ENCODE data around the gene SMC1B. TPM values are rescaled to one million over a fixed set of nuclear protein-coding genes. Genes with fewer than 3 reads are reported as not detected.

The SMC1B gene
- total and polyA plus RNA-seq, 2 of the 8 experiments (the other 6 are each of a cell fraction or from before 2014, with no cell fraction given), result 0.02 TPM; not detected in 1

- Histone ChIP-seq H2BK5ac (ENCODE audit: low read depth, low read length) (no peak overlapping the region), H3K36me3 (ENCODE audit: control insufficient read depth in 2 of 4, insufficient read depth in 4 of 4, low read length in 3 of 4) (no peaks in the 10 kb centered on the region), H4K20me1 (replicated peaks in 1 of 2; ENCODE audit: control insufficient read depth in 1 of 2, insufficient read depth in 2 of 2, low read length in 2 of 2) (no peaks in the 10 kb centered on the region), H2BK15ac (ENCODE audit: low read length) (no peak overlapping the region), H3K4me2 (ENCODE audit: insufficient read depth in 1 of 2, low read depth in 2 of 2, low read length in 2 of 2) (no peak overlapping the region), H3K9ac (replicated peaks in 1 of 4; ENCODE audit: extremely low read depth in 1 of 4, low read depth in 3 of 4, low read length in 3 of 4) (no peak overlapping the region), H3K18ac (ENCODE audit: extremely low read depth, low read length) (no peak overlapping the region), H2AK5ac (ENCODE audit: low read depth, low read length) (no peak overlapping the region), H3K9me3 (ENCODE audit: insufficient read depth in 2 of 2, low read depth in 1 of 2, low read length in 1 of 2) (no peaks in the 10 kb centered on the region), H3K4me3 (ENCODE audit: extremely low read depth in 1 of 4, insufficient read depth in 2 of 4, low read depth in 3 of 4, low read length in 4 of 4) (no peak overlapping the region), H2AFZ (ENCODE audit: low read length) (no peak overlapping the region), H3K23ac (ENCODE audit: insufficient read length) (no peak overlapping the region), H4K5ac (ENCODE audit: insufficient read length, low read depth, low read length) (no peak overlapping the region), H3K23me2 (ENCODE audit: low read depth, low read length) (no peaks in the 10 kb centered on the region), H3K79me1 (ENCODE audit: low read depth, low read length) (no peaks in the 10 kb centered on the region), H3K4ac (replicated peaks; ENCODE audit: insufficient read length, low read depth, low read length) (no peak overlapping the region), H4K8ac (ENCODE audit: extremely low read depth, insufficient read depth, low read length) (no peak overlapping the region), H2BK120ac (replicated peaks; ENCODE audit: low read depth, low read length) (no peak overlapping the region), H3K4me1 (replicated peaks in 1 of 4; ENCODE audit: control insufficient read depth in 3 of 4, insufficient read depth in 4 of 4, low read length in 3 of 4) (peaks cover 0 to 10% (median 1%) of the 10 kb centered on the region in 4 experiments; a peak in 2 of 7 replicates), H3K27ac (ENCODE audit: low read depth, low read length) (no peak overlapping the region), H3K56ac (replicated peaks; ENCODE audit: insufficient read length, low read depth, low read length) (no peak overlapping the region), H2BK20ac (ENCODE audit: low read length) (no peak overlapping the region), H3K14ac (ENCODE audit: insufficient read length) (no peak overlapping the region), H3K79me2 (ENCODE audit: control insufficient read depth in 1 of 2, insufficient read depth in 2 of 2, low read length in 2 of 2) (no peaks in the 10 kb centered on the region), H4K91ac (replicated peaks; ENCODE audit: insufficient read length, low read length) (no peak overlapping the region), H2BK12ac (ENCODE audit: low read depth, low read length) (no peak overlapping the region), H3K27me3 (replicated peaks in 1 of 4; ENCODE audit: control insufficient read depth in 3 of 4, extremely low read depth in 1 of 4, insufficient read depth in 3 of 4, low read length in 3 of 4) (no peaks in the 10 kb centered on the region)
- DNase-seq (ENCODE audit: low read depth in 1 of 2, low spot score in 2 of 2) (no peak), FAIRE-seq (no peak)
- CTCF ChIA-PET (ENCODE audit: partially characterized antibody), result interaction anchor here (2.1 kb wide), 1 partner anchor 17 kb away, joined by 5 read pairs; no protein-coding TSS in a partner anchor
- WGBS, 2 experiments (ENCODE audit: extremely low coverage in 1 of 2, insufficient coverage in 1 of 2, insufficient read length in 1 of 2, insufficient replicate concordance in 2 of 2, low coverage in 1 of 2, low lambda C conversion rate in 2 of 2, missing lambda C conversion rate in 1 of 2), result 94% methylated on average over 7 of the region's 7 CpGs; no CpG with 5 or more reads in 1 of the 2 experiments
- no peak for TF ChIP-seq CTBP2 (IDR thresholded peaks at IDR 0.05; ENCODE audit: borderline replicate concordance, insufficient read depth, insufficient read length, low read length)
- TF ChIP-seq KDM1A (IDR thresholded peaks at IDR 0.05; ENCODE audit: borderline replicate concordance, low read length), result no peak
- TF ChIP-seq JUND (IDR thresholded peaks at IDR 0.05; ENCODE audit: low read length), result no peak
- no peak for TF ChIP-seq RFX5 (IDR thresholded peaks at IDR 0.05; ENCODE audit: borderline replicate concordance, low read depth, low read length)
- no peak for TF ChIP-seq SP4 (IDR thresholded peaks at IDR 0.05; ENCODE audit: low read length)
- POLR2A ChIA-PET (ENCODE audit: partially characterized antibody), result interaction anchor here (0.6 to 1.4 kb wide), 2 partner anchors 130 to 211 kb away, joined by 3 to 4 read pairs; no protein-coding TSS in a partner anchor
Observed at GRCh38 chr22:45303181-45303580, 110.2 kb downstream of the SMC1B start.
